GM06990 (cell line): ENCODE results near the gene STPG1.

Experiments used
- DNase-seq: peaks from one replicate; pipeline ENCODE4 v3.0.0-alpha.2; 2011; ENCODE audit not compliant: insufficient read length; ENCODE audit errors: extremely low read depth
- H3K27me3 ChIP-seq: replicated peaks from 2 replicates; pipeline ENCODE4 v1.6.0; 2011; ENCODE audit warnings: low read length; ENCODE audit not compliant: control insufficient read depth, insufficient read depth
- H3K36me3 ChIP-seq: 2 replicates; pipeline ENCODE4 v1.5.1; 2011; ENCODE audit warnings: low read length; ENCODE audit not compliant: control insufficient read depth, insufficient read depth
- H3K4me3 ChIP-seq: replicated peaks from 2 replicates; pipeline ENCODE4 v1.5.1; 2011; ENCODE audit warnings: low read depth, mild to moderate bottlenecking, control low read depth, low read length
- CTCF ChIP-seq: IDR thresholded peaks from 2 replicates; pipeline ENCODE4 v1.5.1; 2011; ENCODE audit warnings: low read length, control low read depth, mild to moderate bottlenecking, inconsistent platforms; ENCODE audit not compliant: insufficient read depth, poor library complexity, severe bottlenecking

Gene STPG1

GRCh38 chr1:24386931-24387330 lies 26.7 kb downstream of the STPG1 start:
- 0 out of 2 replicates have a peak, but pooled peaks cover 1% of the 10 kb centered on the region for H3K36me3 ChIP-seq
- no peaks in the 10 kb centered on the region for H3K27me3 ChIP-seq
- DNase-seq: no peak
- TF ChIP-seq CTCF: no peak
- no peak overlapping the region for H3K4me3 ChIP-seq

GRCh38 chr1:24386241-24386640 lies 27.3 kb downstream of the STPG1 start:
- no peak for TF ChIP-seq CTCF
- Histone ChIP-seq H3K36me3 (0 out of 2 replicates have a peak, but pooled peaks cover 1% of the 10 kb centered on the region), H3K27me3 (no peaks in the 10 kb centered on the region), H3K4me3 (no peak overlapping the region)
- DNase-seq: no peak

GRCh38 chr1:24385160-24385940 lies 28.2 kb downstream of the STPG1 start:
- Histone ChIP-seq H3K4me3 (no peak overlapping the region), H3K36me3 (0 out of 2 replicates have a peak, but pooled peaks cover 1% of the 10 kb centered on the region), H3K27me3 (no peaks in the 10 kb centered on the region)
- TF ChIP-seq CTCF: peak; percentile 76
- peak; percentile 26 for DNase-seq

- 0 out of 2 replicates have a peak, but pooled peaks cover 1% of the 10 kb centered on the region for H3K36me3 ChIP-seq
- DNase-seq: no peak
- H3K27me3 ChIP-seq: no peaks in the 10 kb centered on the region
- no peak overlapping the region for H3K4me3 ChIP-seq
- no peak for TF ChIP-seq CTCF
Observed at GRCh38 chr1:24384251-24385090, 29.1 kb downstream of the STPG1 start.

GRCh38 chr1:24383381-24383940 lies 30.1 kb downstream of the STPG1 start:
- Histone ChIP-seq H3K36me3 (0 out of 2 replicates have a peak, but pooled peaks cover 1% of the 10 kb centered on the region), H3K4me3 (no peak overlapping the region), H3K27me3 (no peaks in the 10 kb centered on the region)
- DNase-seq: no peak
- no peak for TF ChIP-seq CTCF
